ENCODE measurements around the gene ADD1. TPM values are rescaled to one million over a fixed set of nuclear protein-coding genes. Genes with fewer than 3 reads are reported as not detected.

Gene ADD1
- total and polyA plus RNA-seq, 2 of the 13 experiments (the other 11 are each of a cell fraction or from before 2014, with no cell fraction given): 73.9 to 122 TPM

DNA sequence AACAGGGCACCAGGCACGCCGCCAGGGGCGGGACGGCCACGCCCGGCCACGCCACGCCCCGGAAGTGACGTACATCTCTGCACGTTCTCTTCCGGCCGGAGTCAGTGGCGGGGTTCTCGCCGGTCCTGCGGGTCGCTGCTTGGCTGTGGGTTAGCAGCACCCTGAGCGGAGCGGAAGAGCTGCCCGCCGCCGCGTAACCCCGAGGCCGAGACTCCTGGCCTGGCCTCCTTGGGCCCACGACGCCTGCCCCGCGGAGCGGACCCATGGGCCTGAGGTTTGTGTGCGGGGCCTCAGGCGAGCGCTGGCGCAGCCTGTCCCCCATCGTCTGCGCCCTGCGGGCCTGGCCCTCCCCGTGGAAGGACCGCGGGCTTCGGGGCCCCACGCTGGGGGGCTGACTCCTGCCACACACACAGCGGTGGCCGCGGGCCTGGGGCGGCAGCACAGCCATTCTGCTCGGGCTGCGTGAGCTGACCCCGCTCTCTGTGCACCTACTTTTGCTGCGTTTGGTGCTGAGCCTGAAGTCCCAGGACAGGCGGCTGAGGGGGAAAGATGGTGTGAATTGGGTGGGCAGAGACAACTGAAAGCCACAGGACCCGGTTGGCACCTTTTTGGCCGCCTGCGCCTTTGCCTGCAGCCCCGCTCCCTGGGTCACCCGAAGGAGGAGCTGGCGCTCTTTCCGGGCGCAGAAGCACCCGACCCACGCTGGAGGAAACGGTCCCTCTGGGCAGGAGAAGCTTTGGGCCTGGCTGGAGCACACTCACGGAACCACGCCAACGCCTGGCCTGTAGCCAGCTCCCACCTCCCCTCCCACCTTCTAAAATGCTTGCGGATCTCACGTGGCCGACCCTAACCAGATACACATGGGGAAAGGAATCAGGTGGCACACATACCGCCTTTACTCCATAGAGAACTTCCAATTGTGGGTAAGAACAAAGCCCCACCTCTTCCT lies 91.4 kb downstream of the ADD1 start (continued):
- TF ChIP-seq GABPB1 (CRISPR knock-in tag; IDR thresholded peaks at IDR 0.05) (peak; percentile 96), SIN3B (IDR thresholded peaks at IDR 0.05; ENCODE audit: low read length) (peak; percentile 46; the same call in 1 of the 2 replicates), ZZZ3 (CRISPR knock-in tag; IDR thresholded peaks at IDR 0.05; ENCODE audit: borderline replicate concordance) (0 out of 2 replicates have a peak, but pooled peaks have one; percentile 47), MXD4 (CRISPR knock-in tag; IDR thresholded peaks at IDR 0.05) (peak; percentile 69; the same call in 1 of the 2 replicates), POGZ (CRISPR knock-in tag; IDR thresholded peaks at IDR 0.05) (peak; percentile 59; the same call in 1 of the 2 replicates), SALL1 (CRISPR knock-in tag; IDR thresholded peaks at IDR 0.05) (peak; percentile 77), NFYC (CRISPR knock-in tag; IDR thresholded peaks at IDR 0.05) (no peak), FOXO1 (CRISPR knock-in tag; IDR thresholded peaks at IDR 0.05) (0 out of 2 replicates have a peak, but pooled peaks have one; percentile 22), POLR2AphosphoS5 (IDR thresholded peaks at IDR 0.05; ENCODE audit: low read depth, low read length) (peak; percentile 87), ZNF547 (CRISPR knock-in tag; IDR thresholded peaks at IDR 0.05) (peak; percentile 49; the same call in 1 of the 2 replicates), PHF21A (CRISPR knock-in tag; IDR thresholded peaks at IDR 0.05) (0 out of 2 replicates have a peak, but pooled peaks have one; percentile 26), ZSCAN22 (CRISPR knock-in tag; IDR thresholded peaks at IDR 0.05) (no peak), RBFOX2 (IDR thresholded peaks at IDR 0.05; ENCODE audit: low read depth, low read length) (peak; percentile 88), NCOA2 (CRISPR knock-in tag; IDR thresholded peaks at IDR 0.05) (peak; percentile 34; the same call in 1 of the 2 replicates), ZNF607 (CRISPR knock-in tag; IDR thresholded peaks at IDR 0.05; ENCODE audit: borderline replicate concordance) (no peak), HMGA1 (CRISPR knock-in tag; conservative IDR thresholded peaks at IDR 0.05) (no peak), ZNF501 (CRISPR knock-in tag; IDR thresholded peaks at IDR 0.05) (peak; percentile 56; the same call in 1 of the 2 replicates)
- TF ChIP-seq, protein P1, sequence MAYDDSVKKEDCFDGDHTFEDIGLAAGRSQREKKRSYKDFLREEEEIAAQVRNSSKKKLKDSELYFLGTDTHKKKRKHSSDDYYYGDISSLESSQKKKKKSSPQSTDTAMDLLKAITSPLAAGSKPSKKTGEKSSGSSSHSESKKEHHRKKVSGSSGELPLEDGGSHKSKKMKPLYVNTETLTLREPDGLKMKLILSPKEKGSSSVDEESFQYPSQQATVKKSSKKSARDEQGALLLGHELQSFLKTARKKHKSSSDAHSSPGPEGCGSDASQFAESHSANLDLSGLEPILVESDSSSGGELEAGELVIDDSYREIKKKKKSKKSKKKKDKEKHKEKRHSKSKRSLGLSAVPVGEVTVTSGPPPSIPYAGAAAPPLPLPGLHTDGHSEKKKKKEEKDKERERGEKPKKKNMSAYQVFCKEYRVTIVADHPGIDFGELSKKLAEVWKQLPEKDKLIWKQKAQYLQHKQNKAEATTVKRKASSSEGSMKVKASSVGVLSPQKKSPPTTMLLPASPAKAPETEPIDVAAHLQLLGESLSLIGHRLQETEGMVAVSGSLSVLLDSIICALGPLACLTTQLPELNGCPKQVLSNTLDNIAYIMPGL (CRISPR knock-in tag; IDR thresholded peaks at IDR 0.05; ENCODE audit: borderline replicate concordance in 1 of 2, low read depth in 1 of 2): peak in 1 of 2 experiments; percentile 69; a peak in 2 of 4 replicates
- TF ChIP-seq, protein P2, sequence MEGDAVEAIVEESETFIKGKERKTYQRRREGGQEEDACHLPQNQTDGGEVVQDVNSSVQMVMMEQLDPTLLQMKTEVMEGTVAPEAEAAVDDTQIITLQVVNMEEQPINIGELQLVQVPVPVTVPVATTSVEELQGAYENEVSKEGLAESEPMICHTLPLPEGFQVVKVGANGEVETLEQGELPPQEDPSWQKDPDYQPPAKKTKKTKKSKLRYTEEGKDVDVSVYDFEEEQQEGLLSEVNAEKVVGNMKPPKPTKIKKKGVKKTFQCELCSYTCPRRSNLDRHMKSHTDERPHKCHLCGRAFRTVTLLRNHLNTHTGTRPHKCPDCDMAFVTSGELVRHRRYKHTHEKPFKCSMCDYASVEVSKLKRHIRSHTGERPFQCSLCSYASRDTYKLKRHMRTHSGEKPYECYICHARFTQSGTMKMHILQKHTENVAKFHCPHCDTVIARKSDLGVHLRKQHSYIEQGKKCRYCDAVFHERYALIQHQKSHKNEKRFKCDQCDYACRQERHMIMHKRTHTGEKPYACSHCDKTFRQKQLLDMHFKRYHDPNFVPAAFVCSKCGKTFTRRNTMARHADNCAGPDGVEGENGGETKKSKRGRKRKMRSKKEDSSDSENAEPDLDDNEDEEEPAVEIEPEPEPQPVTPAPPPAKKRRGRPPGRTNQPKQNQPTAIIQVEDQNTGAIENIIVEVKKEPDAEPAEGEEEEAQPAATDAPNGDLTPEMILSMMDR (CRISPR knock-in tag; IDR thresholded peaks at IDR 0.05): peak; percentile 17; the same call in 1 of the 2 replicates
- TF ChIP-seq, protein P3, sequence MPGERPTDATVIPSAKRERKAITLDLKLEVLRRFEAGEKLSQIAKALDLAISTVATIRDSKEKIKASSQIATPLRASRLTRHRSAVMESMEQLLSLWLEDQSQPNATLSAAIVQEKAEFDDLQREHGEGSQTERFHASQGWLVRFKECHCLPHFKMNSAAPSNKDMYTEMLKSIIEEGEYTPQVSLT (CRISPR knock-in tag; IDR thresholded peaks at IDR 0.05; ENCODE audit: borderline replicate concordance, low read depth): no peak
- TF ChIP-seq, protein P4, sequence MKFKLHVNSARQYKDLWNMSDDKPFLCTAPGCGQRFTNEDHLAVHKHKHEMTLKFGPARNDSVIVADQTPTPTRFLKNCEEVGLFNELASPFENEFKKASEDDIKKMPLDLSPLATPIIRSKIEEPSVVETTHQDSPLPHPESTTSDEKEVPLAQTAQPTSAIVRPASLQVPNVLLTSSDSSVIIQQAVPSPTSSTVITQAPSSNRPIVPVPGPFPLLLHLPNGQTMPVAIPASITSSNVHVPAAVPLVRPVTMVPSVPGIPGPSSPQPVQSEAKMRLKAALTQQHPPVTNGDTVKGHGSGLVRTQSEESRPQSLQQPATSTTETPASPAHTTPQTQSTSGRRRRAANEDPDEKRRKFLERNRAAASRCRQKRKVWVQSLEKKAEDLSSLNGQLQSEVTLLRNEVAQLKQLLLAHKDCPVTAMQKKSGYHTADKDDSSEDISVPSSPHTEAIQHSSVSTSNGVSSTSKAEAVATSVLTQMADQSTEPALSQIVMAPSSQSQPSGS (CRISPR knock-in tag; IDR thresholded peaks at IDR 0.05): peak; percentile 58
